Measurements from ENCODE around the gene RAB31. TPM values are rescaled to one million over a fixed set of nuclear protein-coding genes. Genes with fewer than 3 reads are reported as not detected.
A peak's percentile ranks its signal among the peaks of the same experiment; 100 is the strongest.

Gene RAB31
- total RNA-seq, 4 donors from 2014 or later = 17.4 to 76.0 (median 45.0) TPM

- WGBS, 2 donors = 23 to 57% methylated on average over 3 of the region's 3 CpGs
Observed at GRCh38 chr18:9824474-9824832, 116.4 kb downstream of the RAB31 start.

GRCh38 chr18:9824952-9825371, 116.9 kb downstream of the RAB31 start:
- WGBS, 2 donors = 32 to 40% methylated on average over 1 to 2 of the region's 3 CpGs
- no peak for TF ChIP-seq CTCF (IDR thresholded peaks at IDR 0.05)
- no peak for TF ChIP-seq POLR2A (IDR thresholded peaks at IDR 0.05)
- intact Hi-C loops (cut with DNase I) = no loop called here
- H3K27me3 ChIP-seq = no peaks in the 10 kb centered on the region
- no peak overlapping the region for H3K4me3 ChIP-seq
- peak overlapping the region; percentile 61 to 88 (median 80) for H3K27ac ChIP-seq
- no peaks in the 10 kb centered on the region for H3K9me3 ChIP-seq
- no peaks in the 10 kb centered on the region for H3K36me3 ChIP-seq
- H3K4me1 ChIP-seq = peaks cover 19 to 58% (median 49%) of the 10 kb centered on the region in 3 donors
- no peak for DNase-seq

More at GRCh38 chr18:9824474-9824832, 116.4 kb downstream of the RAB31 start:
- H3K27me3 ChIP-seq = no peaks in the 10 kb centered on the region
- H3K4me1 ChIP-seq = peaks cover 19 to 58% (median 49%) of the 10 kb centered on the region in 3 donors
- H3K27ac ChIP-seq = peak overlapping the region; percentile 61 to 88 (median 80)
- H3K9me3 ChIP-seq = no peaks in the 10 kb centered on the region
- no peak overlapping the region for H3K4me3 ChIP-seq
- DNase-seq = no peak
- H3K36me3 ChIP-seq = no peaks in the 10 kb centered on the region
- TF ChIP-seq POLR2A (IDR thresholded peaks at IDR 0.05) = no peak
- TF ChIP-seq CTCF (IDR thresholded peaks at IDR 0.05) = no peak
- intact Hi-C loops (cut with DNase I) = no loop called here

GRCh38 chr18:9825571-9826073, 117.5 kb downstream of the RAB31 start:
- Histone ChIP-seq H3K9me3 (no peaks in the 10 kb centered on the region), H3K27me3 (no peaks in the 10 kb centered on the region), H3K27ac (peak overlapping the region; percentile 61 to 88 (median 80)), H3K36me3 (no peaks in the 10 kb centered on the region), H3K4me3 (no peak overlapping the region), H3K4me1 (peaks cover 19 to 58% (median 49%) of the 10 kb centered on the region in 3 donors)
- intact Hi-C loops (cut with DNase I) = no loop called here
- TF ChIP-seq POLR2A (IDR thresholded peaks at IDR 0.05) (no peak), CTCF (IDR thresholded peaks at IDR 0.05) (no peak)
- no peak for DNase-seq
- 18% methylated on average over 6 of the region's 6 CpGs for whole genome bisulfite sequencing, 2 donors

GRCh38 chr18:9826685-9827084, 118.6 kb downstream of the RAB31 start:
- H3K9me3 ChIP-seq = no peaks in the 10 kb centered on the region
- peak overlapping the region; percentile 70 to 88 (median 80) for H3K27ac ChIP-seq
- peaks cover 19 to 58% (median 53%) of the 10 kb centered on the region in 3 donors for H3K4me1 ChIP-seq
- H3K4me3 ChIP-seq = no peak overlapping the region
- intact Hi-C loops (cut with DNase I) = no loop called here
- no peaks in the 10 kb centered on the region for H3K27me3 ChIP-seq
- H3K36me3 ChIP-seq = no peaks in the 10 kb centered on the region
- DNase-seq = no peak
- TF ChIP-seq POLR2A (IDR thresholded peaks at IDR 0.05) (no peak), CTCF (IDR thresholded peaks at IDR 0.05) (no peak)
- WGBS, 2 donors = 88% methylated on average over 3 of the region's 4 CpGs

- peaks cover 19 to 58% (median 53%) of the 10 kb centered on the region in 3 donors for H3K4me1 ChIP-seq
- H3K9me3 ChIP-seq = no peaks in the 10 kb centered on the region
- no peaks in the 10 kb centered on the region for H3K27me3 ChIP-seq
- DNase-seq = no peak
- no peaks in the 10 kb centered on the region for H3K36me3 ChIP-seq
- H3K4me3 ChIP-seq = no peak overlapping the region
- WGBS, 2 donors = 51 to 54% methylated on average over 5 to 7 of the region's 7 CpGs
- intact Hi-C loops (cut with DNase I) = no loop called here
- TF ChIP-seq CTCF (IDR thresholded peaks at IDR 0.05) (no peak), POLR2A (IDR thresholded peaks at IDR 0.05) (no peak)
- H3K27ac ChIP-seq = peak overlapping the region; percentile 70 to 88 (median 80)
Observed at GRCh38 chr18:9827211-9827792, 119.2 kb downstream of the RAB31 start.
